Stimulated activated CD4-positive, alpha-beta T cell treated with anti-CD3 and anti-CD28 coated beads, TNF-alpha, amount 100 ng/mL, for 1 hour (primary cell): ENCODE data around the gene CTNNA2.
"Not testable (repeated sequence)": the region's sequence is repeated elsewhere in the genome, so short reads cannot be mapped to it uniquely, and the experiment has no call there.

Experiments
- DNase-seq, 3 donors: peaks; one replicate each; pipeline ENCODE4 v3.0.0-alpha.2; 2020; ENCODE audit warnings: low read depth in 3 of 3, low spot score in 1 of 3

Gene CTNNA2

DNA sequence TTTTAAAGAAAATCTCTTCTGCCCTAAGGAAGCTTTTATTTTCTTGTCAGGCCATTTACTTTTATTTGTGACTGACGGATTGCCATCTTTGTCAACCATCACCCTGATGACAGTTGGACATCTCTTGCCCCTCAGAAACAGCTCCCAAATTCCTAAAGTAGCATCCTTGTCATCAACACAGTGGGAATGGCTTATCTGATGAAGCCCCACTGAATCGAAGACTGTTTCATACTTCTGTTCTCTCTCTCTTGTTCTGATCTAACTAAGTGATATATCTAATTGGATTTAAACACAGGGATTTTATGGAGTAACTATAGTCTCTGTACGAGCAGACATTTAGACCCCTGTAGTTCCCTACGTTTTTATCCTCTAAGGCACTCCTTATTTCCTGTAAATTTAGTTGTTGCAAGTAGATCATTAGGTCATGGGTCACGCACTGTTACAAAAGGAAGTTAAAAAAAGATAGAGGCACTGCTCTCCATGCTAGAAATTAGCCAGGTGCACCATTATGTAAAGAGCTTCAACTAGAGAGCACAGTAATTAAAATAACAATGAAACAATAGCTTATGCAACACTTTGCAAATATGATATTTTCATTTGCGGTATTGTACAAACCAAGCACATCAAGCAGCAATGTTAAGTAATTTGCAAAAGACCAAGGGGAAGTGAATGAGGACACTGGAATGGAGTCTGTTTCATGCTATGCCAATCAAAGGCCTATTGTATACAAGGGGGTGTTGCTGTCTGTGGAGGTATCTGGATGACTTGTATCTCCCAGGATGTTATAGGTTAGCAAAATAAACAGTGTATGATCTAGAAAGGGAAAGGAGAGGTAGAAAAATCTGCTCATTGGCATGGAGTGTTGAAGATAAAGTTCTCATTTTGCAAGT, 507.0 kb downstream of the CTNNA2 start:
- DNase-seq = no peak

- no peak for DNase-seq
These were observed 509.2 kb downstream of the CTNNA2 start for GRCh38 chr2:80022018-80022417.

GRCh38 chr2:80026040-80026729, 513.3 kb downstream of the CTNNA2 start:
- DNase-seq = no peak

GRCh38 chr2:80028051-80028450, 515.2 kb downstream of the CTNNA2 start:
- no peak for DNase-seq

DNA sequence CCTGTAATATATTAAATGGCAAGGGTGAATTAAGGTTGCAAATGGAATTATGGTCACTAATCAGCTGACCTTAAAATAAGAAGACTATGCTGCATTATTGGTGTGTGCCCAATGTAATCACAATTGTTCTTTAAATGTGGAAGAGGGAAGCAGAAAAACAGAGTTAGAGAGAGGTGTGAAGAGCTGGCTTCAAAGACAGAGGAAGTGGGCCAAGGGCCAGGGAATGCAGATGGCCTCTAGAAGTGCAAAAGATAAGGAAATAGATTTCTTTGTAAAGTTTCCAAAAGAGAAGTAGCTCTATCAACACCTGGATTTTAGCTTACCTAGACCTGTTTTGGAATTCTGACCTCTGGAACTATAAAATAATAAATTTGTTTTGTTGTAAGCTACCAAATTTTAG, 515.7 kb downstream of the CTNNA2 start:
- DNase-seq = no peak

GRCh38 chr2:80030135-80030534, 517.3 kb downstream of the CTNNA2 start:
- DNase-seq = no peak

DNA sequence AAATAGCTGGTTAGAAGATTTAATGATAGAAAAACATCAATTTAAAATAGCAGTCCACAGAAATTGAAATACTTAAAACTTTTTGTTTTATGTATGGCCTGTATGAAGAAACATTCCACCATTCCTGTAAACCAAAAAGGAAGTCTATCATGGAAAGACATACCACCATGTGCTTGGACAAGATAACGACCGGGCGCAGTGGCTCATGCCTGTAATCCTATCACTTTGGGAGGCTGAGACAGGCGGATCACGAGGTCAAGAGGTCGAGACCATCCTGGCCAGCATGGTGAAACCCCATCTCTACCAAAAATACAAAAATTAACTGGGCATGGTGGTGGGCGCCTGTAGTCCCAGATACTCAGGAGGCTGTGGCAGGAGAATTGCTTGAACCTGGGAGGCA, 519.8 kb downstream of the CTNNA2 start:
- not testable (repeated sequence) for DNase-seq

DNA sequence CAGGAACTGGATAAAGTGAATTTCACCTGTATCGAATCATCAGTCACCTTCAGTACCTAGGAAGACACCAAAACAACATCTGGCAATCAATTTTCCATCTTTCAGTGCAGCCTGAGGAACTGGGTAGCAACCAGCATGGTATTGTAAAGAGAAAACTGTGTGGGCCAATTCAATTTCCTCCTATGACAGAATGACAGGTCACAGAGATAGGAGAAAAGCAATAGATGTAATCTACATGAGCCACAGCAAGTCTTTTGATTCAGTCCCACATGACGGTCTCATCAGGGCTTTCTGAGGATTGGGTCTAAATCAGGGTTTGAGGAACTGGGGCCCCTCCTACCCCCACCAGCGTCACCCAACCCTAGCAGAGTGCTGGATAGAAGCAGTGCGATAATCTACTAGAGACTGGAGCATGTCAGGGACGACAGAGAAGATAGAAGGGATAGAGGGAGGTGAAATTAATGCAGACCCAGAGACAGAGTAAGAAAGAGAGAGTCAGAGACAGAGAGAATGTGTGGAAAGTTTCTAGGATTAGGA, 523.0 kb downstream of the CTNNA2 start:
- DNase-seq = no peak

GRCh38 chr2:80037310-80037709, 524.5 kb downstream of the CTNNA2 start:
- no peak for DNase-seq

DNA sequence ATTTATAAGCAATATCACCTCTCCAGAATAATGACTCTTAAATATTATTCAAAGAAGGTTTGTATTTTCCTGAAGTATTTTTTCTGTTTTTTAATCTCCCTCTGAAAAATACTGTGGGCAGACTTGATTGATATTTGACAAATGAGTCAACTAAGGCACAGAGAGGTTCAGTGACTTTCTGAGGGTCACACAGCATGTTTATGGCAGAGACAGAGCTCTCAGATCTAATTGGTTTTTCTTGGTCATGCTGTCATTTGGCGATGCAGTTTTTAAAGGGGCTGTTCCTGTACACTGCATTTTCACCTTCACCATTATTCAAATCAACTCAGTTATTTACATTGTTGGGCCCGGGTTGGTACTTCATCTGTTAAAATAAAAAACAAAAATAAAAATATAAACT, 527.4 kb downstream of the CTNNA2 start:
- DNase-seq = no peak

DNA sequence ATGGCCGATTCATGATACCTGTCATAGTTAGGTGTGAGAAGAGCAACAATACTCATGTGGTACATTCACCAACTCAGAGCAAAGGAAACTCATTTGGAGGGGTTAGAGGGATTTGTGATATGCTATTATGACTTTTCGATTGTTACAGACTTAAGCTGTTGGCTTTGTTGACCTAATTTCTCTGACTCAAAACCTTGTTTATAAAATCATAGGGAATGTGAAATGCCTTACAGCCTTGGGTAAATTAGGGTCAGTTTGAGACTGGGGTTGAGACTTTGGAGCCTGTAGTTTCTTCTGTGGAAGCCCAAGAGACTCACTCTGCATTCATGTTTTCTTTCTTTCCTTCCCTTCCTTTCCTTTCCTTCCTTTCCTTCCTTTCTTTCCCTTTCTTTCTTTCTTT, 529.8 kb downstream of the CTNNA2 start:
- no peak for DNase-seq

DNA sequence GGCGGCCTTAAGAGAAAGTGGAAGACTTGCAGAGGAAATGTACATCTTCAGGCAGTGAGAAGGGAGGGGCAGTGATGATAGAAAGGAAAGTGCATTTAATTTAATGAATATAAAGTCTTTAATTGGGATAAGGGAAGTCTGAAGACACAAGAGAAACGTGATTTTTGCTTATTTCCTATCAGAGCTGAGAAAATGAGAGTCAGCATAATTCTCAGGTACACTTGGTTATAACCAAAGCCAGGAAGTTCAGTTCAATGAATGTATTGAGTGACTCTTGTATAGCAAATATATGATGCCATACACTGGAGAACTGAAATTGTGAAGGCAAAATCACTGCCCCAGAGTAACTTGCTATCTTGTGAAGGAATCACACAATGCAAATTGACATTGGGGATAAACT, 535.4 kb downstream of the CTNNA2 start:
- DNase-seq = no peak

GRCh38 chr2:80050246-80050645, 537.4 kb downstream of the CTNNA2 start:
- no peak for DNase-seq

- no peak for DNase-seq
These were observed 540.9 kb downstream of the CTNNA2 start for GRCh38 chr2:80053522-80054345.

DNA sequence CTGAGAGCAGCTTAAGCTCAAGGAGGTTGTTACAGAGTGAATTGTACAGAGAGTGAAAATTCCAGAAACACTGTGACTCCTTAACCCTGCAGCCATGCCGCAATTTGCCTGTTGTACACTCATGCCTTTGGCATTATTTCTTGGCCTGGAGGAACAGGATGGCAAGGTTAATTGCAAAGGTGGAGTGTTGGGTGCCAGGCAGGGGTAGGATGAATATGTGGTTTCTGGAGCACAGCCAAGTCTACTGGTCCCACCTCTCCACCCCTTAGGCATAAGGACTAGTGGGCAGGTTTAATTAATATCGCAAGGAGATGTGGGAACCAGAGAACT, 541.5 kb downstream of the CTNNA2 start:
- no peak for DNase-seq

- no peak for DNase-seq
These were observed 545.1 kb downstream of the CTNNA2 start for GRCh38 chr2:80057956-80058355.

- no peak for DNase-seq
These were observed 545.7 kb downstream of the CTNNA2 start for GRCh38 chr2:80058562-80058961.

DNA sequence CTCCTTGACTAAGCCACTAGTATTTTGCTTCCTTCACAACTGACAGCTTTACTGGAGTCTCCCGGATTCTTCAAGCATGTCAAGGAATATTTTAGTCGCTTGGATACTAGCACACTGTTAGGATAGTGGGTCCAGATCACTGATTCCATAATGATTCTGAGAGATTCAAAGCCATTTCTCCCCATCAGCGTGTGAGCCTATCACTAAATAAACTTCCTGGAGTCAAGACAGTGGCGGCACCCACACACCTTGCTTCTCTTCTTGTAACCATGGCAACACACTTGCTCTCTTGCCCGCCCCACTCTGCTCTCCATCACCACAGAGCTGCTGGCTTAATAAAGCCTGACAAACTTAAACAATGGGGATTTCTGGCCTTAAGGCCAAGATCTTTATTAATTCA, 546.6 kb downstream of the CTNNA2 start:
- no peak for DNase-seq

DNA sequence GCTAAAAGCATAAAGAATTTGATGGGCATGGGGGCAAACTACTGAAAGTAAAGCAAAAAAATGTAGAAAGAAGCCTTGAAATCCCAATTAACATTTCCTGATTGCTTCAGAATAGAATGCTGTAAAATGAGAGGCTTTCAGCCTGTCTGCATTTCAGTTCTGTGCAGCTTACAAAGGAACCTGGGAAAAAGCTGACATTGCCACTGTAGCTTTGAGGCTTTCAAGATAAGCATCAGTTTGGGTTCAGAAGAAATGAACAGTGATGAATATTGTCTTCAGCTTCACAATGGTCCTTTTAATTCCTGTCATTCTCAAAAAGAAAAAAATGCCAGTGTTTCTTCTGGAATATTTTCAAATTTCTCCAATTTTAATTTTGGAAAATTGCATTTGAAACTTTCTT, 549.0 kb downstream of the CTNNA2 start:
- no peak for DNase-seq

DNA sequence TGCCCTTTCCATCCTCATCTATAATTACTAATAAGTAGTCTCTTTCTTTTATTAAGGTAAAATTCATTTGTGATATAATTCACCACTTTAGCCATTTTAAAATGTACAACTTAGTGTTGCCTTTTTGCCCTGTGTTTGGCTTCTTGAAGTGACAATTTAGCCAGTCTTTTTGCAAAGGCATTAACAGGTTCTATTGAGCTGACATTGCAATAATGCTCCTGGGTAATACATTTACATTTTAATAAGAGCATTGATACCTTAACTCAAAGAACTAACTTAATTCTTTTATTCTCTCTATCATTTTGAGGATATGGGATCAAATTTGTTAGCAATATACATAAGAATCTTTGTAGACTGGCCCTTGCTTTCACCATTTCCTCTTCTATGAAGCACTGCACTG, 549.4 kb downstream of the CTNNA2 start:
- no peak for DNase-seq

GRCh38 chr2:80068038-80068731, 555.3 kb downstream of the CTNNA2 start:
- no peak for DNase-seq
